Stomach (tissue), 4 donors: ENCODE measurements around the gene FYCO1.

Experiments
- CTCF ChIP-seq, 7 experiments: fragments of 450-650 bp in 4 of 7; fragments of 200-600 bp in 3 of 7; sonication (generic) in 3 of 7; IDR thresholded peaks; one replicate each; pipeline ENCODE4 v1.5.1; 2016 to 2019; ENCODE audit warnings: antibody characterized with exemption in 7 of 7, control low read depth in 2 of 7, mild to moderate bottlenecking in 1 of 7
- POLR2AphosphoS5 ChIP-seq, 3 donors: sonication (generic); formaldehyde crosslinking; IDR thresholded peaks; one replicate each; pipeline ENCODE4 v1.6.1; 2016; ENCODE audit warnings: antibody characterized with exemption in 3 of 3

DNA sequence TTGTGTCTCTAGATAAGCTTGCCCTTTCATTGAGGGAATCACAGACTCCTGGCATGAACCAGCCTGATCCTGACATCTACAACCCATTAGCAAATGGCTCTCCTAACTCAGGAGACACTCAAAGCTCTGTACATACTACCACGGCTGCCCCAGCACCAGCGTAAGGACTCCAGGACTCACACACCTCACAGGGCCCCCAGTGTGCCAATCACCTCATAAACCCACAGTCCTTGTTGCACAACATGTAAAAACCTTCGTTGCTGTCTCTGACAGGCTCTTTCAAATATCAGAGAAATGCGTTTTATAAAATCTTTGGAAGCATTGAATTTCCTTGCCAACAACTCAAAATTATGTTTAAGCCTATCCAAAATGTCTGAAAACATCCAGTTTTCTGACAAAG lies 7.3 kb downstream of the FYCO1 start:
- TF ChIP-seq CTCF (IDR thresholded peaks at IDR 0.05): no peak
- TF ChIP-seq POLR2AphosphoS5 (IDR thresholded peaks at IDR 0.05): no peak
